ENCODE results near the gene CUL3.
"Not testable (repeated sequence)": the region's sequence is repeated elsewhere in the genome, so short reads cannot be mapped to it uniquely, and the experiment has no call there.

Gene CUL3

GRCh38 chr2:224523626-224524577 is 61.3 kb downstream of the CUL3 start:
- in situ Hi-C loops (cut with HindIII; ENCODE audit: low pct_unique_long_range_greater_than_20kb, low sequenced_read_pairs) = no loop called here
- no peak for TF ChIP-seq JUND (IDR thresholded peaks at IDR 0.05; ENCODE audit: low read depth)
- DNase-seq (ENCODE audit: low read depth in 1 of 2, low spot score in 1 of 2) = peak in 1 of 2 experiments; percentile 6

- in situ Hi-C loops (cut with HindIII; ENCODE audit: low pct_unique_long_range_greater_than_20kb, low sequenced_read_pairs); DNase-seq (ENCODE audit: low read depth in 1 of 2, low spot score in 1 of 2): not testable (repeated sequence)
These were observed 62.7 kb downstream of the CUL3 start for GRCh38 chr2:224522483-224522882.

- DNase-seq (ENCODE audit: low read depth in 1 of 2, low spot score in 1 of 2) = no peak
- TF ChIP-seq JUND (IDR thresholded peaks at IDR 0.05; ENCODE audit: low read depth) = no peak
- in situ Hi-C loops (cut with HindIII; ENCODE audit: low pct_unique_long_range_greater_than_20kb, low sequenced_read_pairs) = no loop called here
These were observed 65.1 kb downstream of the CUL3 start for GRCh38 chr2:224520064-224520463.

- in situ Hi-C loops (cut with HindIII; ENCODE audit: low pct_unique_long_range_greater_than_20kb, low sequenced_read_pairs) = no loop called here
- no peak for DNase-seq (ENCODE audit: low read depth in 1 of 2, low spot score in 1 of 2)
- no peak for TF ChIP-seq JUND (IDR thresholded peaks at IDR 0.05; ENCODE audit: low read depth)
These were observed 66.2 kb downstream of the CUL3 start for GRCh38 chr2:224518806-224519580.

GRCh38 chr2:224517963-224518362 is 67.2 kb downstream of the CUL3 start:
- TF ChIP-seq JUND (IDR thresholded peaks at IDR 0.05; ENCODE audit: low read depth) = no peak
- DNase-seq (ENCODE audit: low read depth in 1 of 2, low spot score in 1 of 2) = no peak
- in situ Hi-C loops (cut with HindIII; ENCODE audit: low pct_unique_long_range_greater_than_20kb, low sequenced_read_pairs) = no loop called here

- DNase-seq (ENCODE audit: low read depth in 1 of 2, low spot score in 1 of 2); in situ Hi-C loops (cut with HindIII; ENCODE audit: low pct_unique_long_range_greater_than_20kb, low sequenced_read_pairs): not testable (repeated sequence)
These were observed 68.8 kb downstream of the CUL3 start for GRCh38 chr2:224516393-224516792.

- in situ Hi-C loops (cut with HindIII; ENCODE audit: low pct_unique_long_range_greater_than_20kb, low sequenced_read_pairs) = no loop called here
These were observed 71.2 kb downstream of the CUL3 start for GRCh38 chr2:224513991-224514390.

GRCh38 chr2:224507789-224508188 is 77.4 kb downstream of the CUL3 start:
- in situ Hi-C loops (cut with HindIII; ENCODE audit: low pct_unique_long_range_greater_than_20kb, low sequenced_read_pairs) = no loop called here
- DNase-seq (ENCODE audit: low read depth in 1 of 2, low spot score in 1 of 2) = no peak
- TF ChIP-seq JUND (IDR thresholded peaks at IDR 0.05; ENCODE audit: low read depth) = no peak

More at GRCh38 chr2:224513991-224514390, 71.2 kb downstream of the CUL3 start:
- DNase-seq (ENCODE audit: low read depth in 1 of 2, low spot score in 1 of 2) = no peak
- no peak for TF ChIP-seq JUND (IDR thresholded peaks at IDR 0.05; ENCODE audit: low read depth)

GRCh38 chr2:224506494-224506893 is 78.7 kb downstream of the CUL3 start:
- TF ChIP-seq JUND (IDR thresholded peaks at IDR 0.05; ENCODE audit: low read depth) = no peak
- in situ Hi-C loops (cut with HindIII; ENCODE audit: low pct_unique_long_range_greater_than_20kb, low sequenced_read_pairs) = no loop called here

GRCh38 chr2:224498991-224499390 is 86.2 kb downstream of the CUL3 start:
- in situ Hi-C loops (cut with HindIII; ENCODE audit: low pct_unique_long_range_greater_than_20kb, low sequenced_read_pairs) = no loop called here
- no peak for DNase-seq (ENCODE audit: low read depth in 1 of 2, low spot score in 1 of 2)
- no peak for TF ChIP-seq JUND (IDR thresholded peaks at IDR 0.05; ENCODE audit: low read depth)

More at GRCh38 chr2:224506494-224506893, 78.7 kb downstream of the CUL3 start:
- DNase-seq (ENCODE audit: low read depth in 1 of 2, low spot score in 1 of 2) = no peak

- TF ChIP-seq JUND (IDR thresholded peaks at IDR 0.05; ENCODE audit: low read depth) = no peak
- DNase-seq (ENCODE audit: low read depth in 1 of 2, low spot score in 1 of 2) = no peak
- in situ Hi-C loops (cut with HindIII; ENCODE audit: low pct_unique_long_range_greater_than_20kb, low sequenced_read_pairs) = no loop called here
These were observed 92.6 kb downstream of the CUL3 start for GRCh38 chr2:224492531-224492930.

- in situ Hi-C loops (cut with HindIII; ENCODE audit: low pct_unique_long_range_greater_than_20kb, low sequenced_read_pairs); DNase-seq (ENCODE audit: low read depth in 1 of 2, low spot score in 1 of 2): not testable (repeated sequence)
These were observed 97.2 kb downstream of the CUL3 start for GRCh38 chr2:224487940-224488339.

GRCh38 chr2:224485081-224486014 is 99.8 kb downstream of the CUL3 start:
- in situ Hi-C loops (cut with HindIII; ENCODE audit: low pct_unique_long_range_greater_than_20kb, low sequenced_read_pairs) = not testable (repeated sequence)
- DNase-seq (ENCODE audit: low read depth in 1 of 2, low spot score in 1 of 2) = peak in 1 of 2 experiments; percentile 96
